GM12878 (cell line): Measurements from ENCODE around the gene TUBGCP2. TPM values are rescaled to one million over a fixed set of nuclear protein-coding genes. Genes with fewer than 3 reads are reported as not detected.

ENCODE experiments used
- ATAC-seq: fragments of 200-7000 bp; cut with Tn5 transposase; 3 replicates; pipeline ENCODE4 v1.9.1; 2020; ENCODE audit warnings: mild to moderate bottlenecking, moderate library complexity
- BruUV-seq: library from RNA; stranded (reverse); fragments of 400-500 nt; replicated peaks from 2 replicates; lab custom pipeline; 2021; lab: Mats Ljungman, UMichigan
- CTCF ChIA-PET: fragments of 300-600 bp; sonication (Branson Sonifier 250); formaldehyde crosslinking; extraction: SDS; loops from one replicate; lab custom pipeline; 2021; ENCODE audit warnings: inconsistent platforms; lab: Yijun Ruan, JAX
- POLR2A ChIA-PET: fragments of 350-600 bp; formaldehyde crosslinking; extraction: SDS; loops from one replicate; lab custom pipeline; 2021; ENCODE audit warnings: inconsistent platforms; lab: Charles Lee
- RAD21 ChIA-PET: fragments of 300-600 bp; sonication (Branson Sonifier 250); formaldehyde crosslinking; loops from one replicate; lab custom pipeline; 2023; ENCODE audit warnings: antibody characterized with exemption; ENCODE audit not compliant: unreplicated experiment; lab: Charles Lee
- SMC1A ChIA-PET: fragments of 300-600 bp; sonication (Branson Sonifier 250); formaldehyde crosslinking; loops from one replicate; lab custom pipeline; 2023; ENCODE audit not compliant: unreplicated experiment, uncharacterized antibody; lab: Charles Lee
- DNase-seq: peaks from one replicate; pipeline ENCODE4 v3.0.0-alpha.2; 2011; ENCODE audit warnings: low read depth, low spot score
- FAIRE-seq: peaks from 3 replicates; lab custom pipeline; 2011; peaks lifted over from hg19 to GRCh38; lab: Jason Lieb, UNC
- H2AFZ ChIP-seq: 2 replicates; pipeline ENCODE4 v1.6.0; 2011; ENCODE audit warnings: low read depth, low read length, control low read depth; ENCODE audit not compliant: control insufficient read depth
- H3K27ac ChIP-seq: 2 replicates; pipeline ENCODE4 v1.5.1; 2011; ENCODE audit warnings: control low read depth; ENCODE audit not compliant: control insufficient read depth, insufficient read depth
- H3K27me3 ChIP-seq, 2 experiments: replicated peaks in 1 of 2; 2 replicates each; pipeline versions ENCODE4 v1.6.0 to v1.6.1; 2011; ENCODE audit warnings: low read length in 1 of 2; ENCODE audit not compliant: control insufficient read depth in 2 of 2, insufficient read depth in 2 of 2
- H3K36me3 ChIP-seq, 2 experiments: 2 replicates each; pipeline ENCODE4 v1.5.1; 2011; ENCODE audit warnings: low read length in 1 of 2; ENCODE audit not compliant: control insufficient read depth in 2 of 2, insufficient read depth in 2 of 2
- H3K4me1 ChIP-seq: 2 replicates; pipeline ENCODE4 v1.6.1; 2011; ENCODE audit warnings: mild to moderate bottlenecking, low read length, moderate library complexity, mixed read lengths; ENCODE audit not compliant: control insufficient read depth, insufficient read depth
- H3K4me2 ChIP-seq: 2 replicates; pipeline ENCODE4 v1.6.0; 2011; ENCODE audit warnings: control low read depth; ENCODE audit not compliant: control insufficient read depth, insufficient read depth
- H3K4me3 ChIP-seq: fragments of 200-600 bp; sonication (generic); 2 replicates; pipeline ENCODE4 v1.5.1; 2016
- H3K79me2 ChIP-seq: 2 replicates; pipeline ENCODE4 v1.6.0; 2011; ENCODE audit warnings: low read length; ENCODE audit not compliant: control insufficient read depth, insufficient read depth
- H3K9ac ChIP-seq: 2 replicates; pipeline ENCODE4 v1.8.0; 2011; ENCODE audit warnings: low read length, control low read depth, mixed read lengths; ENCODE audit not compliant: control insufficient read depth, insufficient read depth
- H3K9me3 ChIP-seq: replicated peaks from 3 replicates; pipeline ENCODE4 v1.5.1; 2011; ENCODE audit warnings: mild to moderate bottlenecking, low read length; ENCODE audit not compliant: control insufficient read depth, insufficient read depth
- H4K20me1 ChIP-seq: 2 replicates; pipeline ENCODE4 v1.6.0; 2011; ENCODE audit not compliant: control insufficient read depth, insufficient read depth
- ATF7 ChIP-seq: fragments of 450-650 bp; IDR thresholded peaks from 2 replicates; pipeline ENCODE4 v1.6.1; 2016; ENCODE audit warnings: low read depth, mild to moderate bottlenecking
- CBFB ChIP-seq: IDR thresholded peaks from 2 replicates; pipeline ENCODE4 v1.6.1; 2016; ENCODE audit warnings: antibody characterized with exemption, low read depth
- POLR2A ChIP-seq: IDR thresholded peaks from 2 replicates; pipeline ENCODE4 v1.6.1; 2011; ENCODE audit warnings: low read depth, mild to moderate bottlenecking, low read length
- SMARCA5 ChIP-seq: fragments of 450-650 bp; IDR thresholded peaks from 2 replicates; pipeline ENCODE4 v1.6.1; 2017; ENCODE audit warnings: mild to moderate bottlenecking
- ZBTB40 ChIP-seq: fragments of 450-650 bp; IDR thresholded peaks from 2 replicates; pipeline ENCODE4 v1.6.1; 2016; ENCODE audit warnings: mild to moderate bottlenecking, moderate library complexity, borderline replicate concordance
- WGBS: methylation state at CpG from one replicate; pipeline ENCODE4 v1.1.6; 2016; ENCODE audit warnings: low lambda C conversion rate; ENCODE audit not compliant: insufficient replicate concordance, insufficient coverage; ENCODE audit errors: missing lambda C conversion rate; 5-methylcytosine and 5-hydroxymethylcytosine counted together
- in situ Hi-C: fragments of 300-500 bp; cut with MboI; formaldehyde crosslinking; loops from 9 replicates; pipeline ENCODE4 v1.14.3; 2018; ENCODE audit warnings: mixed read lengths
- intact Hi-C: fragments of 100-400 bp; cut with micrococcal nuclease; formaldehyde crosslinking; loops from one replicate; pipeline ENCODE4 v1.14.2; 2022; ENCODE audit not compliant: unreplicated experiment
- polyA plus RNA-seq, 11 experiments: library from polyadenylated mRNA; depleted of rRNA in 4 of 11; unstranded in 6 of 11; stranded (reverse) in 5 of 11; fragments of >200 nt; fragmentation: Nextera tagmentation in 4 of 11; fragmentation: Illumina TruSeq in 1 of 11; extraction: Ambion mirVana in 4 of 11; extraction: Trizol in 1 of 11; gene quantifications; 1 replicate in 1 of 11; 2 replicates in 10 of 11; pipeline versions ENCODE4 v1.2.1 to v1.2.3, GENCODE V29; 2011 to 2016; ENCODE audit warnings: inconsistent platforms in 2 of 11, missing spikeins in 2 of 11, low read depth in 1 of 11
- total RNA-seq, 4 experiments: library from RNA; depleted of rRNA in 3 of 4; stranded (reverse); fragments of >200 nt in 3 of 4; fragmentation: Illumina TruSeq in 1 of 4; extraction: Trizol in 1 of 4; gene quantifications; 2 replicates each; pipeline versions ENCODE4 v1.2.1 to v1.2.3, GENCODE V29; 2013 to 2021
- TF ChIP-seq, protein P1 (sequence below): fragments of 450-650 bp; IDR thresholded peaks from 2 replicates; pipeline ENCODE4 v1.6.1; 2014; ENCODE audit warnings: mild to moderate bottlenecking
- TF ChIP-seq, protein P2 (sequence below): IDR thresholded peaks from 2 replicates; pipeline ENCODE4 v1.6.1; 2011; ENCODE audit warnings: low read depth, low read length, improper control_type of control experiment, borderline replicate concordance
- TF ChIP-seq, protein P3 (sequence below): IDR thresholded peaks from 2 replicates; pipeline ENCODE4 v1.6.1; 2011; ENCODE audit warnings: borderline replicate concordance, low read depth, mild to moderate bottlenecking, moderate library complexity, low read length; ENCODE audit not compliant: insufficient read depth, poor library complexity, severe bottlenecking

The TUBGCP2 gene
- total and polyA plus RNA-seq, 10 of the 15 experiments (the other 5 are each of a cell fraction or from before 2014, with no cell fraction given), result 4.8 to 47.1 (median 34.7) TPM

DNA sequence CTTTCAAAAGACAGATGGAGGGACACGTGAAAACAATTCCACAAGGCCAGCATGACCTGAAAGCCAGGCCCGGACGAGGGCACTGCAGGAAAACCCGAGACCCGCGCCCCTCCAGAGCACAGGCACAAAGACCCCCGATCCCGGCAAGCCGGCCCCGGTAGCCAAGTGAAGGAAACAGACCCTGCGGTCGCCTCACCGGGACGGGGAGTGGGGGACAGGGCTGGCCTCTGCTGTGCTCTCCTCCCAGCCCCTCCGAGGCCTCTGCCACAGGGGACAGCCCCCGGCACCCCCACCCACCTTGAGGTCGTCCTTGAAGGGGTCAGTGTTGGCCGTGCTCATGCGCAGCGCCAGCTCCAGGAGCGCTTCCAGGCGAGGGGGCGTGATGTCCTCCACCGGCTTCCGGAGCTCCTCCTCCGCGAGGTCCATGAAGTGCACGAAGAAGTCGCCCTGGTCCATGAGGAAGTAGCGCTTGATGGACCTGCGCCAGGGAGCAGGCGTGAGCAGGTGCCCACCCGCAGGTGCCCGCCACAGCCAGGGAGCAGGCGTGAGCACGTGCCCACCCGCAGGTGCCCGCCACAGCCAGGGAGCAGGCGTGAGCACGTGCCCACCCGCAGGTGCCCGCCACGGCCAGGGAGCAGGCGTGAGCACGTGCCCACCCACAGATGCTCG is 20.7 kb downstream of the TUBGCP2 start:
- H3K79me2 ChIP-seq, result no peaks in the 10 kb centered on the region
- H3K36me3 ChIP-seq, result peaks cover 9 to 26% of the 10 kb centered on the region in 2 experiments
- ATAC-seq (no peak), FAIRE-seq (no peak), DNase-seq (no peak)
- H3K9ac ChIP-seq, result no peak overlapping the region
- POLR2A ChIA-PET, result no interaction called here
- no peaks in the 10 kb centered on the region for H3K27me3 ChIP-seq
- in situ Hi-C loops, result no loop called here
- no peaks in the 10 kb centered on the region for H4K20me1 ChIP-seq
- H3K4me2 ChIP-seq, result no peak overlapping the region
- H3K4me1 ChIP-seq, result no peaks in the 10 kb centered on the region
- H3K27ac ChIP-seq, result no peak overlapping the region
- intact Hi-C loops, result no loop called here
- no peak overlapping the region for H2AFZ ChIP-seq
- SMC1A ChIA-PET, result interaction anchor here (1.4 kb wide), 1 partner anchor 10 kb away, joined by 4 read pairs; no protein-coding TSS in a partner anchor
- no TSS peak for BruUV-seq
- CTCF ChIA-PET, result interaction anchor here (1.2 kb wide), 1 partner anchor 19 kb away, joined by 3 read pairs; no protein-coding TSS in a partner anchor
- TF ChIP-seq SMARCA5 (no peak), POLR2A (peak; percentile 23; the same call in 1 of the 2 replicates)
- TF ChIP-seq, all 136 proteins: peak for 1
- RAD21 ChIA-PET, result no interaction called here
- 94% methylated on average over 42 of the region's 46 CpGs for WGBS
- H3K4me3 ChIP-seq, result no peak overlapping the region
- no peaks in the 10 kb centered on the region for H3K9me3 ChIP-seq

GRCh38 chr10:133286366-133286765 is 22.3 kb downstream of the TUBGCP2 start:
- FAIRE-seq, result no peak
- ChIA-PET RAD21 (no interaction called here), POLR2A (no interaction called here), SMC1A (no interaction called here), CTCF (no interaction called here)
- H3K27me3 ChIP-seq, result no peaks in the 10 kb centered on the region
- no peak for TF ChIP-seq CBFB
- TF ChIP-seq, protein P1, sequence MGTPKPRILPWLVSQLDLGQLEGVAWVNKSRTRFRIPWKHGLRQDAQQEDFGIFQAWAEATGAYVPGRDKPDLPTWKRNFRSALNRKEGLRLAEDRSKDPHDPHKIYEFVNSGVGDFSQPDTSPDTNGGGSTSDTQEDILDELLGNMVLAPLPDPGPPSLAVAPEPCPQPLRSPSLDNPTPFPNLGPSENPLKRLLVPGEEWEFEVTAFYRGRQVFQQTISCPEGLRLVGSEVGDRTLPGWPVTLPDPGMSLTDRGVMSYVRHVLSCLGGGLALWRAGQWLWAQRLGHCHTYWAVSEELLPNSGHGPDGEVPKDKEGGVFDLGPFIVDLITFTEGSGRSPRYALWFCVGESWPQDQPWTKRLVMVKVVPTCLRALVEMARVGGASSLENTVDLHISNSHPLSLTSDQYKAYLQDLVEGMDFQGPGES, result no peak
- no peak for TF ChIP-seq ZBTB40
- no peak for TF ChIP-seq ATF7
- TF ChIP-seq, protein P2, sequence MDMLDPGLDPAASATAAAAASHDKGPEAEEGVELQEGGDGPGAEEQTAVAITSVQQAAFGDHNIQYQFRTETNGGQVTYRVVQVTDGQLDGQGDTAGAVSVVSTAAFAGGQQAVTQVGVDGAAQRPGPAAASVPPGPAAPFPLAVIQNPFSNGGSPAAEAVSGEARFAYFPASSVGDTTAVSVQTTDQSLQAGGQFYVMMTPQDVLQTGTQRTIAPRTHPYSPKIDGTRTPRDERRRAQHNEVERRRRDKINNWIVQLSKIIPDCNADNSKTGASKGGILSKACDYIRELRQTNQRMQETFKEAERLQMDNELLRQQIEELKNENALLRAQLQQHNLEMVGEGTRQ, result no peak
- TF ChIP-seq, protein P3, sequence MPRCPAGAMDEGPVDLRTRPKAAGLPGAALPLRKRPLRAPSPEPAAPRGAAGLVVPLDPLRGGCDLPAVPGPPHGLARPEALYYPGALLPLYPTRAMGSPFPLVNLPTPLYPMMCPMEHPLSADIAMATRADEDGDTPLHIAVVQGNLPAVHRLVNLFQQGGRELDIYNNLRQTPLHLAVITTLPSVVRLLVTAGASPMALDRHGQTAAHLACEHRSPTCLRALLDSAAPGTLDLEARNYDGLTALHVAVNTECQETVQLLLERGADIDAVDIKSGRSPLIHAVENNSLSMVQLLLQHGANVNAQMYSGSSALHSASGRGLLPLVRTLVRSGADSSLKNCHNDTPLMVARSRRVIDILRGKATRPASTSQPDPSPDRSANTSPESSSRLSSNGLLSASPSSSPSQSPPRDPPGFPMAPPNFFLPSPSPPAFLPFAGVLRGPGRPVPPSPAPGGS, result no peak
- no peaks in the 10 kb centered on the region for H4K20me1 ChIP-seq
- H3K9ac ChIP-seq, result no peak overlapping the region
- no peak overlapping the region for H2AFZ ChIP-seq
- WGBS, result 93% methylated on average over 18 of the region's 18 CpGs
- intact Hi-C loops, result no loop called here
- no peak overlapping the region for H3K4me2 ChIP-seq
- peaks cover 6 to 24% of the 10 kb centered on the region in 2 experiments for H3K36me3 ChIP-seq
- DNase-seq, result no peak
- no peak overlapping the region for H3K4me3 ChIP-seq
- in situ Hi-C loops, result no loop called here
- BruUV-seq, result no TSS peak
- H3K9me3 ChIP-seq, result no peaks in the 10 kb centered on the region
- no peaks in the 10 kb centered on the region for H3K4me1 ChIP-seq
- no peak overlapping the region for H3K27ac ChIP-seq
- ATAC-seq, result no peak
- no peaks in the 10 kb centered on the region for H3K79me2 ChIP-seq
